HEK293T (cell line): ENCODE results near the gene APOA5.

ENCODE experiments used
- CTCF ChIA-PET: fragments of 350-600 bp; formaldehyde crosslinking; extraction: SDS; loops from one replicate; lab custom pipeline; 2021; ENCODE audit warnings: antibody characterized with exemption, inconsistent platforms; lab: Yijun Ruan, JAX
- POLR2A ChIA-PET: fragments of 350-600 bp; formaldehyde crosslinking; extraction: SDS; loops from one replicate; lab custom pipeline; 2020; ENCODE audit warnings: antibody characterized with exemption, inconsistent platforms; lab: Yijun Ruan, JAX
- DNase-seq: peaks from one replicate; pipeline ENCODE4 v3.0.0; 2012; ENCODE audit warnings: mixed read lengths; ENCODE audit errors: extremely low spot score
- ARNT ChIP-seq: fragments of 450-650 bp; IDR thresholded peaks from 2 replicates; pipeline ENCODE4 v1.6.1; 2017; ENCODE audit warnings: mild to moderate bottlenecking
- BHLHE40 ChIP-seq: fragments of 450-650 bp; IDR thresholded peaks from 2 replicates; pipeline ENCODE4 v1.6.1; 2016; ENCODE audit warnings: mild to moderate bottlenecking, moderate library complexity, borderline replicate concordance
- CTBP1 ChIP-seq: fragments of 450-650 bp; IDR thresholded peaks from 2 replicates; pipeline ENCODE4 v1.6.1; 2016; ENCODE audit warnings: borderline replicate concordance
- ELF4 ChIP-seq: fragments of 450-650 bp; IDR thresholded peaks from 2 replicates; pipeline ENCODE4 v1.6.1; 2017; ENCODE audit warnings: antibody characterized with exemption
- FOXA1 ChIP-seq: fragments of 450-650 bp; IDR thresholded peaks from 2 replicates; pipeline ENCODE4 v1.6.1; 2016; ENCODE audit warnings: mild to moderate bottlenecking
- FOXK2 ChIP-seq: fragments of 450-650 bp; IDR thresholded peaks from 2 replicates; pipeline ENCODE4 v1.6.1; 2016; ENCODE audit warnings: mild to moderate bottlenecking
- FOXM1 ChIP-seq: fragments of 450-650 bp; IDR thresholded peaks from 2 replicates; pipeline ENCODE4 v1.6.1; 2017; ENCODE audit warnings: mild to moderate bottlenecking, borderline replicate concordance
- HDGF ChIP-seq: fragments of 450-650 bp; IDR thresholded peaks from 2 replicates; pipeline ENCODE4 v1.6.1; 2017; ENCODE audit warnings: antibody characterized with exemption, borderline replicate concordance
- L3MBTL2 ChIP-seq: fragments of 450-650 bp; conservative IDR thresholded peaks from 2 replicates; pipeline ENCODE4 v1.6.1; 2016; ENCODE audit warnings: mild to moderate bottlenecking
- LEF1 ChIP-seq: fragments of 450-650 bp; IDR thresholded peaks from 2 replicates; pipeline ENCODE4 v1.6.1; 2017; ENCODE audit warnings: mild to moderate bottlenecking, borderline replicate concordance
- NFRKB ChIP-seq: fragments of 450-650 bp; IDR thresholded peaks from 2 replicates; pipeline ENCODE4 v1.6.1; 2016; ENCODE audit warnings: mild to moderate bottlenecking, moderate library complexity
- PKNOX1 ChIP-seq: fragments of 450-650 bp; IDR thresholded peaks from 2 replicates; pipeline ENCODE4 v1.6.1; 2016
- SP1 ChIP-seq: fragments of 450-650 bp; IDR thresholded peaks from 2 replicates; pipeline ENCODE4 v1.6.1; 2017
- SUZ12 ChIP-seq: fragments of 450-650 bp; IDR thresholded peaks from 2 replicates; pipeline ENCODE4 v1.6.1; 2016; ENCODE audit warnings: mild to moderate bottlenecking
- TARDBP ChIP-seq: fragments of 450-650 bp; IDR thresholded peaks from 2 replicates; pipeline ENCODE4 v1.6.1; 2016
- ZNF384 ChIP-seq: fragments of 450-650 bp; IDR thresholded peaks from 2 replicates; pipeline ENCODE4 v1.6.1; 2016

The APOA5 gene

DNA sequence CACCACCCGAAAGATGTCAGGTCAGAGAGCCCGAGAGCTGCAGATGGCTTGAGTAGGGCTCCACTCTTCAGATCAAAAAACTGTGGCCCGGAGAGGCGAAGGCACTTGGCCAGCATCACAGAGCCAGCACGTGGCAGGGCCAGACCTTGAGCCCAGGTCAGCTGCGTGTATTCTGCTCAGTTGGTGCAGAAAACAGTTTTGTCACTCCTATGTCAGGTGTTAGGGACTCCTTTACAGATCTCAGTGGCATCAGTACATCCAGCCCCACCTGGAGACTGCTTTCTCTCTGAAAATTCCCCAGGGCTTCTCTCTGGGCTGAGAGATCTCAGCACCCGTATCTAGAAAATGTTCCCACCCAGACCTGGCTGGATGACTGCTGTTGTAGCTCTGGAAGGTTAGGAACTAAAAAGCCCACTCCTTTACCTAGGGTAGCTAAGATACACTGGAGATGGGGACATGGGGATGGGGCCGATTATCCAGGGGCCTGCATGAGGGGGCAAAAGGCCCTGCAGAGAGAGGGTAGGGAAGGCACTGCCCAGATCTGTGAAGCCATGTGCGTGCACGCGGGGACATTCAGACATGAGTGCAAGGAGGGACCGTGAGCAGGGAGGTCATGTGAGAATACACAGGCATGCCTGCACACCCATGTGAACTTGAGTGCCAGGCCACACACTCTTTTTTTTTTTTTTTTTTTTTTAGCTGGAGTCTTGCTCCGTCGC lies 42.3 kb upstream of the APOA5 start:
- POLR2A ChIA-PET: interaction anchor here (0.6 to 3.0 kb wide), 2 partner anchors 44 to 46 kb away, joined by 4 to 24 read pairs; partner anchors contain the start of gene ZPR1
- DNase-seq: no peak
- CTCF ChIA-PET: interaction anchor here (0.6 to 0.7 kb wide), 2 partner anchors 43 to 101 kb away, joined by 3 read pairs; partner anchors contain the start of gene APOA5
- TF ChIP-seq L3MBTL2 (no peak), SP1 (no peak), HDGF (no peak), CTBP1 (no peak), PKNOX1 (no peak), FOXA1 (no peak), BHLHE40 (no peak), SUZ12 (no peak), NFRKB (no peak), ARNT (no peak), TARDBP (no peak), FOXK2 (no peak), LEF1 (no peak), ZNF384 (no peak), ELF4 (no peak), FOXM1 (no peak)

GRCh38 chr11:116833491-116833815 lies 41.8 kb upstream of the APOA5 start:
- ChIA-PET POLR2A (interaction anchor here (0.6 kb wide), 1 partner anchor 43 kb away, joined by 4 read pairs; no protein-coding TSS in a partner anchor), CTCF (interaction anchor here (0.6 to 0.7 kb wide), 2 partner anchors 42 to 100 kb away, joined by 3 read pairs; partner anchors contain the start of gene APOA5)
- DNase-seq: no peak
- TF ChIP-seq ELF4: no peak
- no peak for TF ChIP-seq FOXK2

DNA sequence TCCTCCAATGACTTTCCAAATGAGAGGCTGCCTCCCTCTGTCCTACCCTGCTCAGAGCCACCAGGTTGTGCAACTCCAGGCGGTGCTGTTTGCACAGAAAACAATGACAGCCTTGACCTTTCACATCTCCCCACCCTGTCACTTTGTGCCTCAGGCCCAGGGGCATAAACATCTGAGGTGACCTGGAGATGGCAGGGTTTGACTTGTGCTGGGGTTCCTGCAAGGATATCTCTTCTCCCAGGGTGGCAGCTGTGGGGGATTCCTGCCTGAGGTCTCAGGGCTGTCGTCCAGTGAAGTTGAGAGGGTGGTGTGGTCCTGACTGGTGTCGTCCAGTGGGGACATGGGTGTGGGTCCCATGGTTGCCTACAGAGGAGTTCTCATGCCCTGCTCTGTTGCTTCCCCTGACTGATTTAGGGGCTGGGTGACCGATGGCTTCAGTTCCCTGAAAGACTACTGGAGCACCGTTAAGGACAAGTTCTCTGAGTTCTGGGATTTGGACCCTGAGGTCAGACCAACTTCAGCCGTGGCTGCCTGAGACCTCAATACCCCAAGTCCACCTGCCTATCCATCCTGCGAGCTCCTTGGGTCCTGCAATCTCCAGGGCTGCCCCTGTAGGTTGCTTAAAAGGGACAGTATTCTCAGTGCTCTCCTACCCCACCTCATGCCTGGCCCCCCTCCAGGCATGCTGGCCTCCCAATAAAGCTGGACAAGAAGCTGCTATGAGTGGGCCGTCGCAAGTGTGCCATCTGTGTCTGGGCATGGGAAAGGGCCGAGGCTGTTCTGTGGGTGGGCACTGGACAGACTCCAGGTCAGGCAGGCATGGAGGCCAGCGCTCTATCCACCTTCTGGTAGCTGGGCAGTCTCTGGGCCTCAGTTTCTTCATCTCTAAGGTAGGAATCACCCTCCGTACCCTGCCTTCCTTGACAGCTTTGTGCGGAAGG lies 40.9 kb upstream of the APOA5 start:
- ChIA-PET CTCF (no interaction called here), POLR2A (no interaction called here)
- TF ChIP-seq BHLHE40: no peak
- TF ChIP-seq NFRKB: no peak
- TF ChIP-seq FOXM1: no peak
- no peak for TF ChIP-seq HDGF
- no peak for DNase-seq

- POLR2A ChIA-PET: no interaction called here
- CTCF ChIA-PET: interaction anchor here (0.6 kb wide), 1 partner anchor 29 kb away, joined by 4 read pairs; no protein-coding TSS in a partner anchor
- no peak for DNase-seq
- TF ChIP-seq NFRKB (no peak), TARDBP (no peak), ZNF384 (no peak), HDGF (no peak), CTBP1 (no peak), L3MBTL2 (no peak), BHLHE40 (no peak), FOXK2 (no peak), SP1 (no peak), ELF4 (no peak), FOXM1 (no peak), ARNT (no peak), PKNOX1 (no peak), LEF1 (no peak), SUZ12 (no peak), FOXA1 (no peak)
These were observed 40.2 kb upstream of the APOA5 start for GRCh38 chr11:116831790-116832349.

- ChIA-PET CTCF (interaction anchor here (0.6 kb wide), 1 partner anchor 23 kb away, joined by 4 read pairs; no protein-coding TSS in a partner anchor), POLR2A (no interaction called here)
- no peak for DNase-seq
- no peak for TF ChIP-seq SUZ12
- no peak for TF ChIP-seq ARNT
- no peak for TF ChIP-seq CTBP1
- TF ChIP-seq BHLHE40: no peak
- TF ChIP-seq PKNOX1: no peak
- no peak for TF ChIP-seq TARDBP
- no peak for TF ChIP-seq ELF4
- TF ChIP-seq ZNF384: no peak
- TF ChIP-seq FOXK2: no peak
- TF ChIP-seq HDGF: no peak
- TF ChIP-seq FOXA1: no peak
- no peak for TF ChIP-seq FOXM1
- no peak for TF ChIP-seq SP1
- TF ChIP-seq NFRKB: no peak
- TF ChIP-seq LEF1: no peak
- no peak for TF ChIP-seq L3MBTL2
These were observed 38.7 kb upstream of the APOA5 start for GRCh38 chr11:116830184-116830912.
